H9 (cell line): Measurements from ENCODE around the gene LBH. TPM values are rescaled to one million over a fixed set of nuclear protein-coding genes. Genes with fewer than 3 reads are reported as not detected.

Experiments used
- DNase-seq: peaks from one replicate; pipeline ENCODE4 v3.0.0-alpha.2; 2017
- H2AFZ ChIP-seq: one replicate; pipeline ENCODE4 v1.6.1; 2013; ENCODE audit warnings: mild to moderate bottlenecking, low read length, control low read depth, moderate library complexity
- H2AK5ac ChIP-seq: 2 replicates; pipeline ENCODE4 v1.6.1; 2013; ENCODE audit warnings: low read length, control low read depth, mixed read lengths; ENCODE audit not compliant: insufficient read length
- H2BK120ac ChIP-seq: one replicate; pipeline ENCODE4 v1.6.1; 2013; ENCODE audit warnings: low read depth, mild to moderate bottlenecking, low read length, control low read depth, inconsistent platforms; ENCODE audit not compliant: poor library complexity, severe bottlenecking
- H2BK12ac ChIP-seq: 2 replicates; pipeline ENCODE4 v1.6.1; 2013; ENCODE audit warnings: low read length, control low read depth, mixed read lengths, low read depth; ENCODE audit not compliant: insufficient read length
- H2BK15ac ChIP-seq: 2 replicates; pipeline ENCODE4 v1.6.1; 2013; ENCODE audit warnings: low read depth, low read length, control low read depth
- H2BK20ac ChIP-seq: one replicate; pipeline ENCODE4 v1.6.1; 2013; ENCODE audit warnings: low read depth, mild to moderate bottlenecking, low read length, control low read depth, inconsistent platforms; ENCODE audit not compliant: poor library complexity, severe bottlenecking
- H2BK5ac ChIP-seq: 2 replicates; pipeline ENCODE4 v1.6.1; 2013; ENCODE audit warnings: low read length, control low read depth, mixed read lengths; ENCODE audit not compliant: insufficient read length
- H3K14ac ChIP-seq: 2 replicates; pipeline ENCODE4 v1.6.1; 2013; ENCODE audit warnings: low read length, control low read depth; ENCODE audit not compliant: insufficient read depth
- H3K18ac ChIP-seq: 2 replicates; pipeline ENCODE4 v1.6.1; 2013; ENCODE audit warnings: low read depth, mild to moderate bottlenecking, mixed read lengths, low read length, control low read depth; ENCODE audit not compliant: insufficient read length
- H3K23ac ChIP-seq: 2 replicates; pipeline ENCODE4 v1.6.1; 2013; ENCODE audit warnings: low read length, control low read depth, mixed read lengths, low read depth; ENCODE audit not compliant: insufficient read length
- H3K23me2 ChIP-seq: 2 replicates; pipeline ENCODE4 v1.6.1; 2013; ENCODE audit warnings: low read depth, mild to moderate bottlenecking, mixed read lengths, low read length, control low read depth; ENCODE audit not compliant: insufficient read length, poor library complexity, severe bottlenecking
- H3K27ac ChIP-seq: 2 replicates; pipeline ENCODE4 v1.5.1; 2013; ENCODE audit warnings: low read length, control low read depth, mixed read lengths, low read depth; ENCODE audit not compliant: insufficient read length
- H3K27me3 ChIP-seq: 2 replicates; pipeline ENCODE4 v1.6.1; 2013; ENCODE audit warnings: low read length, control low read depth, inconsistent platforms; ENCODE audit not compliant: insufficient read depth
- H3K4ac ChIP-seq: 2 replicates; pipeline ENCODE4 v1.6.1; 2013; ENCODE audit warnings: low read depth, mild to moderate bottlenecking, control low read depth, inconsistent platforms, low read length, moderate library complexity
- H3K4me1 ChIP-seq: 2 replicates; pipeline ENCODE4 v1.6.1; 2013; ENCODE audit warnings: low read length, control low read depth, inconsistent platforms; ENCODE audit not compliant: insufficient read depth
- H3K4me2 ChIP-seq: 2 replicates; pipeline ENCODE4 v1.6.1; 2013; ENCODE audit warnings: low read length, control low read depth, mixed read lengths; ENCODE audit not compliant: insufficient read length, insufficient read depth
- H3K56ac ChIP-seq: 2 replicates; pipeline ENCODE4 v1.6.1; 2013; ENCODE audit warnings: low read depth, mild to moderate bottlenecking, mixed read lengths, low read length, control low read depth; ENCODE audit not compliant: insufficient read length
- H3K79me1 ChIP-seq: 2 replicates; pipeline ENCODE4 v1.6.1; 2013; ENCODE audit warnings: low read depth, mild to moderate bottlenecking, moderate library complexity, low read length, control low read depth, inconsistent platforms; ENCODE audit not compliant: insufficient read depth, poor library complexity, severe bottlenecking
- H3K79me2 ChIP-seq: 2 replicates; pipeline ENCODE4 v1.6.1; 2013; ENCODE audit warnings: low read length, control low read depth, inconsistent platforms; ENCODE audit not compliant: insufficient read depth
- H3K9ac ChIP-seq: 2 replicates; pipeline ENCODE4 v1.6.1; 2013; ENCODE audit warnings: low read length, control low read depth, mixed read lengths; ENCODE audit not compliant: insufficient read length; ENCODE audit errors: extremely low read depth
- H3K9me3 ChIP-seq: one replicate; pipeline ENCODE4 v1.6.1; 2013; ENCODE audit warnings: low read depth, low read length, inconsistent platforms; ENCODE audit not compliant: control insufficient read depth
- H3T11ph ChIP-seq: one replicate; pipeline ENCODE4 v1.6.1; 2013; ENCODE audit warnings: mild to moderate bottlenecking, low read length, control low read depth, inconsistent platforms
- H4K20me1 ChIP-seq: one replicate; pipeline ENCODE4 v1.6.1; 2013; ENCODE audit not compliant: control insufficient read depth, insufficient read length, insufficient read depth
- H4K5ac ChIP-seq: 2 replicates; pipeline ENCODE4 v1.6.1; 2013; ENCODE audit warnings: low read depth, mild to moderate bottlenecking, mixed read lengths, low read length, control low read depth; ENCODE audit not compliant: insufficient read length
- H4K8ac ChIP-seq: replicated peaks from 2 replicates; pipeline ENCODE4 v1.6.1; 2013; ENCODE audit warnings: low read length, control low read depth, mixed read lengths, low read depth; ENCODE audit not compliant: insufficient read length
- H4K91ac ChIP-seq: 2 replicates; pipeline ENCODE4 v1.6.1; 2013; ENCODE audit warnings: low read depth, mild to moderate bottlenecking, moderate library complexity, mixed read lengths, low read length, control low read depth; ENCODE audit not compliant: insufficient read length
- H3K27ac Mint-ChIP-seq, 3 experiments: 2 replicates in 2 of 3; 3 replicates in 1 of 3; pipeline ENCODE4 v1.8.0; 2020 to 2021; ENCODE audit warnings: mixed read lengths in 3 of 3, mild to moderate bottlenecking in 1 of 3, moderate library complexity in 1 of 3
- H3K27me3 Mint-ChIP-seq: 2 replicates; pipeline ENCODE4 v1.8.0; 2021; ENCODE audit warnings: low read depth, mild to moderate bottlenecking, moderate library complexity, mixed read lengths
- H3K36me3 Mint-ChIP-seq, 3 experiments: 2 replicates in 2 of 3; 3 replicates in 1 of 3; pipeline ENCODE4 v1.8.0; 2020 to 2021; ENCODE audit warnings: low read depth in 3 of 3, mixed read lengths in 3 of 3; ENCODE audit not compliant: insufficient read depth in 1 of 3
- H3K4me1 Mint-ChIP-seq, 2 experiments: 2 replicates each; pipeline ENCODE4 v1.8.0; 2020; ENCODE audit warnings: mixed read lengths in 2 of 2
- H3K4me3 Mint-ChIP-seq, 2 experiments: 2 replicates in 1 of 2; 3 replicates in 1 of 2; pipeline ENCODE4 v1.8.0; 2020 to 2021; ENCODE audit warnings: mild to moderate bottlenecking in 2 of 2, mixed read lengths in 2 of 2, moderate library complexity in 1 of 2
- H3K9me3 Mint-ChIP-seq, 2 experiments: 2 replicates in 1 of 2; 3 replicates in 1 of 2; pipeline ENCODE4 v1.8.0; 2020; ENCODE audit warnings: mild to moderate bottlenecking in 2 of 2, mixed read lengths in 2 of 2, moderate library complexity in 1 of 2
- CTCF ChIP-seq: fragments of 200-600 bp; sonication (generic); conservative IDR thresholded peaks from 3 replicates; pipeline ENCODE4 v1.8.0; 2021; ENCODE audit warnings: antibody characterized with exemption, mild to moderate bottlenecking
- WGBS: extraction: QIAGEN DNeasy Blood & Tissue Kit; methylation state at CpG from one replicate; pipeline ENCODE4 v1.1.7; 2013; ENCODE audit warnings: missing lambda C conversion rate, low lambda C conversion rate, mixed read lengths; ENCODE audit not compliant: insufficient read length; ENCODE audit errors: extremely low coverage; 5-methylcytosine and 5-hydroxymethylcytosine counted together
- total RNA-seq: library from RNA; stranded (reverse); gene quantifications from 2 replicates; pipeline ENCODE4 v1.2.1, GENCODE V29; 2021

Gene LBH
- total RNA-seq, 1 experiment from 2014 or later = 53.0 TPM

DNA sequence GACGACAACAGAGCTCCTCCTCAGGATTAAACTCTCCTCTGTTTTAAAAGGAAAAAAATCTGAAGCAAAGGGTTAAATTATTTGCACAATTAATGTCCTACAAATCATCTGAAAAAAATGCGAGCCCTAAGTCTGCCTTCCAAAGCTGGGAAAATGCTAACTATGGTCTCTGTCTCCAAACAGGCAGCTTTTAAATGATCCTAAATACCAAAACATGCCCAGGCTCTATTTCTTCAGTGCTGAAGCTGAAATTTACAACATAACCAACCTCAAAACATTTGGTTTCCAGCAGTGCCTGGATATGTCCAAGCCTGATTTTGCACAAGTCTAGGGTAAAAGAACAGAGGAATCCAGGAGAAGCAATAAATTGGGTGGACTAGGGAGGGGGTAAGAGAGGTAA, 57.2 kb downstream of the LBH start:
- Histone ChIP-seq H2BK20ac (no peak overlapping the region), H2AK5ac (no peak overlapping the region), H3K18ac (no peak overlapping the region), H2BK15ac (no peak overlapping the region), H4K20me1 (no peaks in the 10 kb centered on the region), H2BK120ac (no peak overlapping the region), H3K27me3 (no peaks in the 10 kb centered on the region), H3K4ac (no peak overlapping the region), H3K4me1 (peaks cover 22% of the 10 kb centered on the region; the same call in 1 of the 2 replicates), H3K4me2 (peak overlapping the region; percentile 21), H3T11ph (no peak overlapping the region), H3K14ac (no peak overlapping the region), H3K56ac (no peak overlapping the region), H3K23me2 (no peaks in the 10 kb centered on the region), H2BK5ac (no peak overlapping the region), H4K8ac (no peak overlapping the region), H3K9ac (no peak overlapping the region), H4K5ac (no peak overlapping the region), H3K79me1 (no peaks in the 10 kb centered on the region), H2BK12ac (no peak overlapping the region), H3K79me2 (no peaks in the 10 kb centered on the region), H3K27ac (no peak overlapping the region), H4K91ac (no peak overlapping the region), H3K23ac (no peak overlapping the region), H3K9me3 (no peaks in the 10 kb centered on the region), H2AFZ (no peak overlapping the region)
- DNase-seq = no peak
- peak overlapping the region in 1 of 2 experiments; percentile 30; a peak in 1 of 5 replicates for H3K4me3 Mint-ChIP-seq
- no CpG with 5 or more reads among the region's 2 CpGs for WGBS
- peaks cover 42 to 53% of the 10 kb centered on the region in 2 experiments for H3K4me1 Mint-ChIP-seq
- peaks cover 0 to 2% (median 0%) of the 10 kb centered on the region in 3 experiments; a peak in 1 of 7 replicates for H3K36me3 Mint-ChIP-seq
- no peaks in the 10 kb centered on the region for H3K27me3 Mint-ChIP-seq
- peak overlapping the region; percentile 43 to 96 (median 71); a peak in 3 of 7 replicates for H3K27ac Mint-ChIP-seq
- no peak for TF ChIP-seq CTCF
- H3K9me3 Mint-ChIP-seq = 0 out of 5 replicates have a peak, but pooled peaks cover 0 to 2% of the 10 kb centered on the region in 2 experiments
